GM19452 (cell line): ENCODE measurements around the gene SF1.
"Not testable (repeated sequence)": the region's sequence is repeated elsewhere in the genome, so short reads cannot be mapped to it uniquely, and the experiment has no call there.

Experiments used
- ATAC-seq: cut with Tn5 transposase; IDR thresholded peaks from one replicate; pipeline ENCODE4 v1.9.1; 2021; ENCODE audit not compliant: unreplicated experiment

SF1 gene, protein sequence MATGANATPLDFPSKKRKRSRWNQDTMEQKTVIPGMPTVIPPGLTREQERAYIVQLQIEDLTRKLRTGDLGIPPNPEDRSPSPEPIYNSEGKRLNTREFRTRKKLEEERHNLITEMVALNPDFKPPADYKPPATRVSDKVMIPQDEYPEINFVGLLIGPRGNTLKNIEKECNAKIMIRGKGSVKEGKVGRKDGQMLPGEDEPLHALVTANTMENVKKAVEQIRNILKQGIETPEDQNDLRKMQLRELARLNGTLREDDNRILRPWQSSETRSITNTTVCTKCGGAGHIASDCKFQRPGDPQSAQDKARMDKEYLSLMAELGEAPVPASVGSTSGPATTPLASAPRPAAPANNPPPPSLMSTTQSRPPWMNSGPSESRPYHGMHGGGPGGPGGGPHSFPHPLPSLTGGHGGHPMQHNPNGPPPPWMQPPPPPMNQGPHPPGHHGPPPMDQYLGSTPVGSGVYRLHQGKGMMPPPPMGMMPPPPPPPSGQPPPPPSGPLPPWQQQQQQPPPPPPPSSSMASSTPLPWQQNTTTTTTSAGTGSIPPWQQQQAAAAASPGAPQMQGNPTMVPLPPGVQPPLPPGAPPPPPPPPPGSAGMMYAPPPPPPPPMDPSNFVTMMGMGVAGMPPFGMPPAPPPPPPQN

DNA sequence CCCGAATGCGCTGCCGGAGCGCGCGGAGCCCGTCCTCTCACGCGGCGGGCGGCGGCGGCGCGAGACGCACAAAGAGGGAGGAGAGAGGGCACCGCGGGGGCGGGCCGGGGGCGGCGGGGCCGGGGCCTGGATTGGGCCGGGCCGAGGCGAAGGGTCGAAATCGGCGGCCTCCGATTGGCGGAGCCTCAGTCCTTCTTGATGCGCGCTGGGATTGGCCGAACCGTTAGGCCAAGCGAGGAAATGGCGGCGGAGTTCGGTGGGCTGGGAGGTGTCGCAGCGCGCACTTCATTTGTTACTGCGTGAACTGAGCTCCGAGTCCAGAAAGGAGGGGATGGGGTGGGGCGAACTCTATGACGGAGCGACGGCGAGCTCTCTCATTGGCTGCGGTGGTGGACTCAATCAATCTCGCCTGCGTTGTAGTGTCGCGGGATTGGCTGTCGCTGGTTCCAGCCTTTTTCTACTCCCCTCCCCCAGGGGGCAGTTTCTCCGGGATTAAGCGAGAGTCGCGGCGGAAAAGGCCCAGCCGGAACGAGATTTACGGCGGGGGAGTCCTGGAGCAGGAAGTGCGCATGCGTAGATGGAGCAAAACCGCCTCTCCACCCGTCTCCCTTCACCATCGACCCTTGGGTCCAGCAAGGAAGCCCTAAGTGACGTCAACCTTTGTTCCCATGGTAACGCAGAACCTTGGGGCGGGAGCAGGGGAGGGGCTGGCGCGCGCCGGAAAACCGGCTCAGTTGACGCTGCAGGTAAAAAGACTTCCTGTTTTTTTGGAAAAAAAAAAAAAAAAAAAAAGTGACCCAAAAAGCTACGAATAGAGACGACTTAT lies at the start of gene SF1:
SF1 (minus strand) TSS at position 70 of the 826 bp plus-strand sequence. CDS start 150 bp downstream, outside the sequence.
- peak; percentile 76 for ATAC-seq

DNA sequence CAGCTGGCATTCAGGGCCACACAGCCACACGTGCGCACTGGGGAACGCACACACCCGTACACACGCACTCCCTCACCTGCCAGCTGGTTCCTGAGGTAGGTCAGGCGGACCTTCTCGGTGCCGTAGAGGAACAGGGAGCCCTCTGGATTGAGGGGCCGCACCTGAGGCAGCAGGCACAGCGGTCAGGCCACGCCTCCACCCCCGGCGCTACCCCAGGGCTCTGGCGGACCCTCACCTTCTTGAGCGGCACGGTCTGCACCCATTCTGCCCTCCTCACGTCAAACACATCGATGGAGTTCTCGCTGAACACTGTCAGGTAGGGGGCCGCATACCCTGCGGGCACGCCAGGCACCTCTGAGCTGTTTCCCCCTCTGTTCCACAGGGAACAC lies 49.1 kb upstream of the SF1 start:
- no peak for ATAC-seq

DNA sequence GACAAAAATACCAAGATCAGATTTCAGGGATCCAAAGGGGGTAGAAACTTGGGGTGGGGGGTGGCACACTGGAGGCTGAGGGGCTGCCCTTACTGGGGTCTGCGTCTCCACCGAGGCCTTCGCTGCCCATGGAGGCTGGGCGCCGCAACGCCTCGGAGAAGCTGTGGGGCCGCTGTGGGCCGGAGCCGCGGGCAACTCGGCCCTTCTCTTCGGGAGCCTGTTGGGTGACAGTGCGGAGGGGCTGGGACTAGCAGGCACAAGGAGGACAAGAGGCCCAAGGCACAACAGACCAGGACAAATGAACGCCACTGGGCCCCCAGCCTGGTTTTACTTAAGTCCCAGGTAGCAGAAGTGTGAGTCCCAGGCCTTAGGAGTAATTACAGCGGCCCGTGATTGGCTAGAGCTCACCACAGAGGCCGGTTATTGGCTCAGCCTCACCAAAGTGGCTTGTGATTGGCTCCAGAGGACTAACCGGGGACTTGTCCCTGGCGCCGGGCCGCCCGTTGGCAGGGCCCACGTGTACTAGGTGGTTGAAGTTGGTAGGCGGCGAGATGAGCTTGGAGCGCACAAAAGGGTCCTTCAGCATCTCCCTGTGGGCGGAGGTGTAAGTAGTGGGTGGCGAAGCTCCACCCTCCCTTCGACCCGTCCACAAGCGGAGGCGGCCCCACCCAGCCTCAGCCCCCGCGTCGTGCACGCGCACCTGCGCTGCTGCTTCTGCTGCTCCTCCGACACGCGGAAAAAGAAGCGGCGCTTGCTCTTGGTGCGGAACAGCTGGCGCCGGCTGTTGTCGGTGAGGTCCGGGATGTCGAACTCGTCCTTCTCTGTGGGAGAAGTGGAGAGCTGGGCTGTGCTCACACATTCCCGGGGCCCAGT lies 48.5 kb upstream of the SF1 start:
- no peak for ATAC-seq

DNA sequence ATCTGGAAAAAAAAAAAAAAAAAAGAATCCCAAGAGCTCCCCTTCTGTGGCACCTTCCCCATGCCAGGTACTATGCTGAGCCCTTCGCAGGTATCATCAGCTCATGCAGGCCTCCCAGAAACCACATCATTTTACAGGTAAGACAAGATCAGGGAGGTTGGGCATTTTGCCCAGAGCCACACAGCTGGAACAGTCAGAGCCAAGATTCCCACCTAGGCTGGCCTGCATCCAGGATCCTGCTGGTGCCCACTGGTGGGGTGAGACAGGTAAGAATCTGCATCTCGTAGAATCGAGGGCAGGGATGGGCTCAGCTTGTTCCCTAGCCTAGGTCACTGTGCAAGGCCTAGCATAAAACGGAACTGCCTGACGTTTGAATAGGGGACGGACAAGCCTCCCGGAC lies 47.7 kb upstream of the SF1 start:
- ATAC-seq = no peak

DNA sequence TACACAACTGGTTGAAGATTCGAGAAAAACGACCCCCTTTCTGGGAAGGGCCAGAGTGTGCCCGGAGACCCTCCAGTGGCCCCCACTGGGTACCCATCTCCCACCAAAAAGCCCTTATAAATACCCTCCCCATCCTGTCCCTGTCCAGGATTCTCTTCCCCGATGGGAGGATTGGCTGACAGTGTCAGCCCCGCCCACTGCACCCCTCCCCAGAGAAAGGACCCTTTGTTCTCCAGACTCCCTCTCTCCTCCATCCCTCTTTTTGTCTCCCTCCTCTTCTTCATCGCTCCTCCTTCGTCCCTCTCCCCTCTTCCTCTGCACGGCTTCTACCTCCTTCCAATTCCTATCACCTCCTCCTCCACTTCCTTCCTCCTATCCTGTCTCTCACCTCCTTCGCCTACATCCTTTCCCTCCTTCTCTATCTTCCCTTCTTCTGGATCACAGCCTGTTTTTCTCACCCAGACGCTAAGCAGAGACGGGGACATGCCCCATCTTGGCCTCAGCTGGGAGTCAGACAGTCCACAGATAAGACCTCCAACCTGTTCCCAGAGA lies 45.3 kb upstream of the SF1 start:
- no peak for ATAC-seq

DNA sequence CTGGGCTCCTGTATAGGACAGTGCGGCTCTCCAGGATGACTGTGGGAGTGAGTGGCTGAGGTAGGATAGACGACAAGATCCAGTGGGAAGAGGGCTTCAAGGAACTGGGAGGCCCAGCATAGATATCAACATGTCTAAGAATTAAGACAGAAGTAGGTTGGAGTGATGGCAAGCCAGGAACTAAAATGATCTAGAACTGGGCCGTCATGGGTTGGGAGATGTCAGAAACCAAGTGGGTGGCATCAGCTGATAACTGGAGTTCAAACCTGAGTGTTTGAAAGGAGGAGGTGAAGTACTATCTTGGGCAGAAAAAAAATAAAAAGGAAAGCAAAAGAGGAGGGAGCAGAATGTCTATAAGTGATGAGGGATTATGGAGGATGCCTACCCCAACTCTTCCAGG lies 39.1 kb upstream of the SF1 start:
- no peak for ATAC-seq

DNA sequence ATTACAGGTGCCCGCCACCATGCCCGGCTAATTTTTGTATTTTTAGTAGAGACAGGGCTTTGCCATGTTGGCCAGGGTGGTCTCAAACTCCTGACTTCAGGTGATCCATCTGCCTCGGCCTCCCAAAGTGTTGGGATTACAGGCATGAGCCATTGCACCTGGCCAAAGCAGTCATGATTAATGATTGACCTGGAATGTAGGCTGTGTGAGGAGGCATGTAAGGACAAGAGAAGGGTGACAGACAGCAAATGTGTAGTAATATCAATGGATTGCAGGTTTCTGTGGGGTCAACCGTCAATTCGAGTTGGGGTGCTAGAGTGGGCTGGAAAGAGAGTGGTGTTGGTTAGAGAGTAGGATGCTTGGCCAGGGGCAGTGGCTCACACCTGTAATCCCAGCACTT lies 37.1 kb upstream of the SF1 start:
- not testable (repeated sequence) for ATAC-seq

DNA sequence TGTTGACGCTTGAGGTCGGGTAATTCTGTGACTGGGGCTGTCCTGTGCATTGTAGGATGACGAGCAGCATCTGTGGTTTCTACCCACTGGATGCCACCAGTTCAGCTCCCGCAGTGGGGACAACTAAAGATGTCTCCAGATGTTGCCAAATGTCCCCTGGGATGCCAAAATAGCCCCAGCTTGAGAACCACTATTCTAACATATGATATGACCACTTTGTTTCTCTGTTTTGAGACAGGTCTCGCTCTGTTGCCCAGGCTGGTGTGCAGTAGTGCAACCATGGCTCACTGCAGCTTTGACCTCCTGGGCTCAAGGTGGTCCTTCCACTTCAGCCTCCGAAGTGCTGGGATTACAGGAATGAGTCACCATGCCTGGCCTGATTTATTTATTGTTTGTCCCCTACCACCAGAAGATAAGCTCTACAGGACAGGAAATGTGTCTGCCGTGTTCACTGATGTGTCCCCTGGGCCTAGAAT lies 36.4 kb upstream of the SF1 start:
- peak; percentile 64 for ATAC-seq

DNA sequence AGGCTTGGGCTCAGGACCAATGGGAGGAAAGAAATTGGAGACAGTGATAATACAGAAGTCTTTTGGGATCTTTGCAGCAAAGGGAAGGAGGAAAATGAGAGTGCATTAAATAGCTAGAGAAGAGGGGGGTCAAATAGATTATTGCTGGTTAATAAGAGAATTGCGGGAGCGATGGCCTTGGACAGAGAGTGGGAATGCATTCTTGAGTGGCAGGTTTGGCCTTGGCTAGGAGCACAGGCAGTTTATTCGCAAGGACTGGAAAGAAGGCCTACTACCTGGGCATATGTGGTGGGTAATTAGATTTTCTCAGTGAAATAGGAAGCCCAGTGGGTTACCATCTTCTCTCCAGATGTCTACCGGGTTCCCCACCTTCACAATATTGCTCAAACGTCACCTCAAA lies 35.5 kb upstream of the SF1 start:
- no peak for ATAC-seq

DNA sequence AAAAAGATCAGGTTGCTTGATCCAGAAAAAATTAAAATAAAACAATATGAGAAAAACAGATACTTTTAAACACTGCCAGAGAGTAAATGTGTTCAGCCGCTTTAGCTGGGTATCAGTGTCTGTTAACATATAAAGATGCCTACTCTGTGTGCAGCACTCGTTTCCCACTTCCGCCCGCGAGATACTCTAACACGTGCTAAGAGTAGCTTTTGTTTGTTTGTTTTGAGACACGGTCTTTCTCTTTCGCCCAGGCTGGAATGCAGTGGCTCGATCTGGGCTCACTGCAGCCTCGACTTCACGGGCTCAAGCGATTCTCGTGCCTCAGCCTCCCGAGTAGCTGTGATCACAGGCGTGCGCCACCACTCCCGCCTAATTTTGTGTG lies 32.5 kb upstream of the SF1 start:
- no peak for ATAC-seq

DNA sequence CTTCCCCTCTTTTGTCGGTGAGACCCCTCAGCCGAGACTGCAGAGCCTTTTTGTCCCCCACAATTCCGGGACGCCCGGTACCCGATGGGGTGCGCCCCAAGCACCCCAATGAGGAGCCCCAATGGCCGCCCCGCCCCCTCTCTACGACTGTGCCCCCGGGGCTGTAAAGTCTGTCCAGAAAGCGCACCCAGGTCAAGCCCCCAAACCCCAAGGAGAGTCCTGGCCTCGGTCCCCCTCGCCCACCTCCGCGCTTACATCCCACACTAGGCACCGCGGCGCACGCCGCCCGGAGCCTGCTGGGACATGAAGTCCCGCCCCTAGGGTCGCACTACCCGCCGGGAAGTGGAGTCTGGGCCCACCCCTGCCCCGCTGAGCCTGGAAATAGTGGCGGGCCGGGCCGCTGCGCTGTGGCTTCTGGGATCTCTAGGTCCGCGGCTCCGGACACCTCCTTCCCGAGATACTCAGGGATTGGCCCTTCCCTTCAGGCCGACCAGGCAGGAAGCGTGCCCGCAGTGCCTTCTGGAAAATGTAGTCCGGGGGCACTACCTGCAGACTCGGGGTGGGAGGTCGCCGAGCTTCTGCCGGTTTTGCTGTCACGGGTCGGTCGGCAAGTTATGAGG lies 32.0 kb upstream of the SF1 start, which contains the start of gene MEN1:
MEN1 (minus strand) TSS at position 281 of the 620 bp plus-strand sequence. CDS start 442 bp downstream, outside the sequence.
- ATAC-seq = peak; percentile 50

DNA sequence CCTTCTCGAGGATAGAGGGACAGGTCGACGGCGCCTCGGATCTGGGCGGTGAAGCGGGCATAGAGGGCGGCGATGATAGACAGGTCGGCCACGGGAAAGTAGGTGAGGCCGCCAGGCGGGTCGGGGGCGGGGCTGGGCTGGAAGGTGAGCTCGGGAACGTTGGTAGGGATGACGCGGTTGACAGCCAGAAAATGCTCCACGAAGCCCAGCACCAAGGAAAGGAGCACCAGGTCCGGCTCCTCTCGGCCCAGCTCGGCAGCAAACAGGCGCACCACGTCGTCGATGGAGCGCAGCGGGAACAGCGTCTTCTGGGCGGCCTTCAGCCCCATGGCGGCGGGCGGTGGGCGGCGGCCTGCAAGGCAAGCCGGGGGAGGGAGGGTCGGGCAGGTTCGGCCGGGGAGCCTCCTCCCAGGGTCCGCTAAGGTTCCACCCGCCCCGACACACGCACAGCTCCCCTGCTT lies 31.5 kb upstream of the SF1 start:
- ATAC-seq = no peak

DNA sequence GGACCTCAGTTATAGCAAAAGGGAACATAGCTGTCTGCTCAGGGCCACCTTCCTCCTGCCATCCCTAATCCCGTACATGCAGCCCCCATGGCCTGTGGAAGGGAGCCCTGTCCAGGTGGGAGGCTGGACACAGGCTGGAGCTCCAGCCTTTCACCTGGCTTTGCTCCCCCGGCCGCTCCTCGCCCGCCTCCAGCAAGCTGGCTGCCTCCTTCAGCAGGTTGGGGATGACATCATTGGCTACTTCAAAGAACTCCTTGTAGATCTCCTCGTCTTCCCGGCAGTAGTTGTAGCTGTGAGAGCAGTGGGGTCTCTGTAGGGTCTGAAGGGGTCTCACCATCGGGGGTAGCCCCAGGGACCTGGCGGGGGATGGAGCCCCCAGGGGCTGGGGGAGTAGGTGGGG lies 27.1 kb upstream of the SF1 start:
- no peak for ATAC-seq

DNA sequence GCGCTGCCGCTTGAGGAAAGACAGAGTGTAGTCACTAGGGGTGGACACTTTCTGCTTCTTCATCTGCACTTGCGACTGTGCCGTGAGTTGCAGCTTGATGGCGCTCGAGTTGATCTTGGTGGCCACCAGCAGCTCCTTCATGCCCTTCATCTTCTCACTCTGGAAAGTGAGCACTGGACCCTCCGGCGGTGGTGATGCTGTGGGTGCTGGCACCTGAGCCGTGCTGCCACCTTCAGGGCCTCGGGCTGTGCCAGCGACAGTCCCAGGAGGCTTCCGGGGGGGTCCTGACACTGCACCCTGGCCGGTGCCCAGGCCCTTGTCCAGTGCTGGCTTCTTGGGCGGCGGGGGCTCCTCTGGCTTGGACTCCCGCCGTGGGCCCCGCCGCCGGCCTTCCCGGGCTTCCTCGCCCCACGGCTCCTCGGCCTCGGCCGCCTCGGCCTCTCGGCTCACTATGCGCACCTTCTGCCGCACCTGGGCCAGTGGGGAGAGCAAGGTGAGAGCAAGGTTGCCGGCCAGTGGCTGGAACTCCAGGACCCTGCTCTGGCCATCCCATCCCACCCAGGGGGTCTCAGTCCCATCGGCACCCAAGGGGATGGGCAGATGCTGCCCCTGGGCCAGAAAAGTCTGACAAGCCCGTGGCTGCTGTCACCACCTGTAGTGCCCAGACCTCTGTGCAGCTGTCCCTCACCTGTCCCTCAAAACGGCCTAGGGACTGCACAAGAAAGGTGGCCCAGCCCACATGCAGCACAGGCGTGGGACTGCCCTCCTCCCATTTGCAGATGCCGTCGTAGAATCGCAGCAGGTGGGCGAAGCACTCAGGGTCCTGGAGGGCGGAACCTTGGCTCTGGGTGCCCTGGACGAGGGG lies 26.2 kb upstream of the SF1 start:
- ATAC-seq = no peak

DNA sequence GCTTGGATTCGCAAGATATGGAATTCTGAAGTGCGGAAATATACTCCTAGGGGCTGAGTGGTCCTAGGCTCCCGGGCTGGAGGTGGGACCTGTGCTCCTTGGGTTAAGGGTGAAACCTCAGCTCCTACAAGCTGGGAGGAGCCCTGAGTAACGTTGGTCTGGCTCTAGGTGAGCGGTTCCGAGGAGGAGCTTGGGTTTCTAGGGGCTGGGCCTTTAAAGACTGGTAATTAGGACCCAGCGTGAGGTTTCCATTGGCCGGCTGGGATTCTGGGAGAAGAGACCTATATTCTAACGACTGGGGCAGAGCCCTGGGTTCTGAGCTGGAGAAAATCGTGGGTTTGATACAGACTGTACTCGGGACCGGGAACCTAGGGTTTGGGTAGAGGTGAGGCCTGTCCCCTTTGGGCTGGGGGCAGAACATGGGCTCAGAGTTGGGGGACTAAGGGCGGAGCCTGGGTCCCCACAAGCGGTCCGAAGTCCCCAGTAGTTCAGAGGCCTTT lies 25.6 kb upstream of the SF1 start:
- ATAC-seq = no peak

DNA sequence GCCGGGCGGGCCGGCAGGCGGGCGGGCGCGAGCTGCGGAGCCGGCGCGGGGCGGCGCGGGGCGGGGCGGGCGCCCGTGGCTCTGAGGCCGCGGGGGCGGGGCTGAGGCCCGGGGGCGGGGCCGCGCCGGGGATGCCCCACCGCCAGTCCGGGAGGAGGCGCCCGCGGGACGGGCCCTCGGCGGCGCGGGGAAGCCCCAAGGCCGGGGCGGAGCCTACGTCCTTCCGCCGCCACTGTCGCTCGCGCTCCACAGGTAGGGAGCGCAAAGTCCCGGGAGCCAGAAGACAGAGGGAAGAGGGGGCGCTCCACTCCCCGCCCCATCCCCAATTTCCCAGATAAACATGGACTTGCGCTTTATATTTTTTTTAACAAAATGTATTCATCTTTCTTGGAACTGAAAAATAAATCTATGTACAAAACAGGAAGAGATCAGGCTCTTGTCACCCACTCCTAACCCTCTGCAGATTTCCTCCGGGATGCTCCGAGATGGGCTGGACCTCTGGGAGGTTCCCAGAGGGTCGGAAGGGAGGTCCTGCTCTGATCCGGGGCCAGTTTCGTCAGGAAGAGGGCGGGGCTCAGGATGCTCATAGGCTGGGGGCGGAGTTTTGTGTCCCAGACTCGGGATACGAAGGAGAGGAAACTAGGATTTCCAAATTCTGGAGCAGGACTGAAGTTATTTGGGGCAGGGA lies 25.0 kb upstream of the SF1 start, which contains the start of gene MAP4K2:
MAP4K2 (minus strand) TSS at position 57 of the 688 bp plus-strand sequence. CDS start 65 bp downstream, outside the sequence.
- ATAC-seq = peak; percentile 65

DNA sequence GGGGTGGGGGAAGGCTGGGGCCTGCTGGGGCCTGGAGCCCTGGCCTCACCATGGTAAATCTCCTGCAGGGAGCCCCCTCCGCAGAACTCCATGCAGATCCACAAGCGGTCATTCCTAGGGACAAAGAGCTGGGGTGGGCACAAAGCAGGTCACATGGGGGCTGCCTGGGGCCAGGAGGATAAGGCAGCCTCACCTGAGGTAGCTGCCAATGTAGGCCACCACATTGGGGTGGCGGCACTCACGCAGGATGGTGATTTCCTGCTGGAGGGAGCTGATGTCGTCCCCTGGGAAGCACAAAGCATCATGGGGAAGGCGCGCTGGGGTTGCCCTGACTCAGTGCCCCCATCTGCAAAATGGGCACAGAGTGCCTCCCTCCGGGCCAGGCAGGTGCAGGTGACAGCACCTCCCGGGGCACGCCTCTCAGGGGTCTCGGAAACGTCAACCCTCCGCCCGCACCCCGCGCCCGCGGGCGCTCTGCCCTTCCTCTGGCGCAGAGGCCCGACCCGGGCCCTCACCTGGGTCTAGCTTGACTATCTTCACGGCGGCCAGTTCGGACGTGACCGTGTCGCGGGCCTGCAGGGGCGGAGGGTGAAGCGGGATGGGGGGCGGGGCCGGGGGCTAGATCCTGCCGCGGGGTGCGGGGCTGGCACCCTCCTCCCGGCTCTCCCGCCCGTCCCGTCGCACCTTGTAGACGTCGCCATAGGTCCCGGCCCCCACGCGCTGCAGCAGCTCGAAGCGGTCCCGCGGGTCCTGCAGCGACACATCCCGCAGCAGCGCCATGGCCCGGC lies 24.2 kb upstream of the SF1 start:
- peak; percentile 34 for ATAC-seq
